Measurements from ENCODE around the gene CIPC. TPM values are rescaled to one million over a fixed set of nuclear protein-coding genes. Genes with fewer than 3 reads are reported as not detected.

The CIPC gene
- total and polyA plus RNA-seq, 2 of the 13 experiments (the other 11 are each of a cell fraction or from before 2014, with no cell fraction given) = 7.6 to 13.9 TPM

GRCh38 chr14:77053046-77053841, 44.8 kb upstream of the CIPC start (continued):
- TF ChIP-seq MAF1 (CRISPR knock-in tag; IDR thresholded peaks at IDR 0.05; ENCODE audit: borderline replicate concordance) = no peak
- no peak for TF ChIP-seq RORA (CRISPR knock-in tag; IDR thresholded peaks at IDR 0.05)
- TF ChIP-seq SNAI1 (CRISPR knock-in tag; IDR thresholded peaks at IDR 0.05; ENCODE audit: borderline replicate concordance) = 0 out of 2 replicates have a peak, but pooled peaks have one; percentile 29
- no peak for TF ChIP-seq JDP2 (CRISPR knock-in tag; IDR thresholded peaks at IDR 0.05; ENCODE audit: borderline replicate concordance)
- TF ChIP-seq RCOR2 (CRISPR knock-in tag; IDR thresholded peaks at IDR 0.05) = no peak
- no peak for TF ChIP-seq ZNF83 (CRISPR knock-in tag; IDR thresholded peaks at IDR 0.05; ENCODE audit: borderline replicate concordance)
- TF ChIP-seq ZNF709 (CRISPR knock-in tag; IDR thresholded peaks at IDR 0.05) = no peak
- no peak for TF ChIP-seq ZNF577 (CRISPR knock-in tag; IDR thresholded peaks at IDR 0.05; ENCODE audit: borderline replicate concordance, low read depth)
- no peak for TF ChIP-seq ZFP36 (IDR thresholded peaks at IDR 0.05; ENCODE audit: borderline replicate concordance, low read depth, low read length, partially characterized antibody)
- TF ChIP-seq ZNF891 (CRISPR knock-in tag; IDR thresholded peaks at IDR 0.05) = no peak
- TF ChIP-seq GPN1 (CRISPR knock-in tag; IDR thresholded peaks at IDR 0.05; ENCODE audit: borderline replicate concordance) = no peak
- TF ChIP-seq ZNF558 (CRISPR knock-in tag; IDR thresholded peaks at IDR 0.05; ENCODE audit: borderline replicate concordance) = no peak
- TF ChIP-seq RELA (CRISPR knock-in tag; IDR thresholded peaks at IDR 0.05) = no peak
- TF ChIP-seq E2F5 (CRISPR knock-in tag; conservative IDR thresholded peaks at IDR 0.05) = no peak
- TF ChIP-seq TERF1 (CRISPR knock-in tag; IDR thresholded peaks at IDR 0.05) = no peak
- TF ChIP-seq IKZF4 (CRISPR knock-in tag; IDR thresholded peaks at IDR 0.05; ENCODE audit: borderline replicate concordance, low read depth, not compliant biosample characterization) = no peak
- TF ChIP-seq ZNF138 (CRISPR knock-in tag; IDR thresholded peaks at IDR 0.05; ENCODE audit: low read depth) = no peak
- peak; percentile 64; the same call in 1 of the 2 replicates for TF ChIP-seq CBX5 (CRISPR knock-in tag; IDR thresholded peaks at IDR 0.05; ENCODE audit: borderline replicate concordance)
- TF ChIP-seq KDM5A (IDR thresholded peaks at IDR 0.05; ENCODE audit: borderline replicate concordance, low read length) = no peak
- TF ChIP-seq NCOA1 (CRISPR knock-in tag; IDR thresholded peaks at IDR 0.05) = no peak
- no peak for TF ChIP-seq ZNF883 (CRISPR knock-in tag; IDR thresholded peaks at IDR 0.05; ENCODE audit: not compliant biosample characterization)
- TF ChIP-seq TFE3 (CRISPR knock-in tag; IDR thresholded peaks at IDR 0.05) = 0 out of 2 replicates have a peak, but pooled peaks have one; percentile 38
- no peak for TF ChIP-seq KDM1A (CRISPR knock-in tag; IDR thresholded peaks at IDR 0.05)
- no peak for TF ChIP-seq ZNF576 (CRISPR knock-in tag; IDR thresholded peaks at IDR 0.05)
